Stimulated activated CD4-positive, alpha-beta T cell treated with anti-CD3 and anti-CD28 coated beads, Interleukin-1b, Interleukin-23, amount 100 ng/mL, for 1 hour (primary cell): ENCODE results near the gene REG4.

Experiments
- DNase-seq, 2 donors: peaks; one replicate each; pipeline ENCODE4 v3.0.0-alpha.2; 2020; ENCODE audit warnings: low read depth in 2 of 2

The REG4 gene

GRCh38 chr1:119779869-119780356 lies 31.3 kb downstream of the REG4 start:
- DNase-seq = no peak

- DNase-seq = no peak
Observed at GRCh38 chr1:119778886-119779560, 32.2 kb downstream of the REG4 start.

GRCh38 chr1:119778359-119778758 lies 32.9 kb downstream of the REG4 start:
- DNase-seq = no peak

GRCh38 chr1:119774746-119775490 lies 36.3 kb downstream of the REG4 start:
- no peak for DNase-seq

GRCh38 chr1:119773711-119774241 lies 37.5 kb downstream of the REG4 start:
- DNase-seq = no peak

- DNase-seq = no peak
Observed at GRCh38 chr1:119772298-119772697, 39.0 kb downstream of the REG4 start.

- no peak for DNase-seq
Observed at GRCh38 chr1:119771770-119772169, 39.5 kb downstream of the REG4 start.

- DNase-seq = no peak
Observed at GRCh38 chr1:119771016-119771415, 40.2 kb downstream of the REG4 start.

GRCh38 chr1:119768778-119769177 lies 42.5 kb downstream of the REG4 start, which contains the start of gene HMGCS2:
HMGCS2 (minus strand) TSS chr1:119768905; CDS start chr1:119768844, 61 bp downstream.
- no peak for DNase-seq

- no peak for DNase-seq
Observed at GRCh38 chr1:119767486-119767885, 43.8 kb downstream of the REG4 start.

GRCh38 chr1:119766374-119766794 lies 44.9 kb downstream of the REG4 start:
- no peak for DNase-seq

- no peak for DNase-seq
Observed at GRCh38 chr1:119764220-119764619, 47.0 kb downstream of the REG4 start.

GRCh38 chr1:119762953-119763352 lies 48.3 kb downstream of the REG4 start:
- DNase-seq = no peak

- DNase-seq = no peak
Observed at GRCh38 chr1:119762409-119762808, 48.9 kb downstream of the REG4 start.

- DNase-seq = no peak
Observed at GRCh38 chr1:119758584-119758983, 52.7 kb downstream of the REG4 start.

GRCh38 chr1:119752592-119752991 lies 58.7 kb downstream of the REG4 start:
- DNase-seq = no peak

GRCh38 chr1:119748040-119748439 lies 63.2 kb downstream of the REG4 start:
- DNase-seq = no peak

- no peak for DNase-seq
Observed at GRCh38 chr1:119747451-119747850, 63.8 kb downstream of the REG4 start.

- DNase-seq = no peak
Observed at GRCh38 chr1:119745034-119745433, 66.2 kb downstream of the REG4 start.

- no peak for DNase-seq
Observed at GRCh38 chr1:119744598-119744942, 66.7 kb downstream of the REG4 start.
